HG03558 (cell line): Measurements from ENCODE around the gene TSC2.

Experiments used
- ATAC-seq: cut with Tn5 transposase; IDR thresholded peaks from one replicate; pipeline ENCODE4 v1.9.1; 2021; ENCODE audit warnings: moderate number of reproducible peaks; ENCODE audit not compliant: unreplicated experiment; ENCODE audit errors: extremely low read depth

TSC2 gene

DNA sequence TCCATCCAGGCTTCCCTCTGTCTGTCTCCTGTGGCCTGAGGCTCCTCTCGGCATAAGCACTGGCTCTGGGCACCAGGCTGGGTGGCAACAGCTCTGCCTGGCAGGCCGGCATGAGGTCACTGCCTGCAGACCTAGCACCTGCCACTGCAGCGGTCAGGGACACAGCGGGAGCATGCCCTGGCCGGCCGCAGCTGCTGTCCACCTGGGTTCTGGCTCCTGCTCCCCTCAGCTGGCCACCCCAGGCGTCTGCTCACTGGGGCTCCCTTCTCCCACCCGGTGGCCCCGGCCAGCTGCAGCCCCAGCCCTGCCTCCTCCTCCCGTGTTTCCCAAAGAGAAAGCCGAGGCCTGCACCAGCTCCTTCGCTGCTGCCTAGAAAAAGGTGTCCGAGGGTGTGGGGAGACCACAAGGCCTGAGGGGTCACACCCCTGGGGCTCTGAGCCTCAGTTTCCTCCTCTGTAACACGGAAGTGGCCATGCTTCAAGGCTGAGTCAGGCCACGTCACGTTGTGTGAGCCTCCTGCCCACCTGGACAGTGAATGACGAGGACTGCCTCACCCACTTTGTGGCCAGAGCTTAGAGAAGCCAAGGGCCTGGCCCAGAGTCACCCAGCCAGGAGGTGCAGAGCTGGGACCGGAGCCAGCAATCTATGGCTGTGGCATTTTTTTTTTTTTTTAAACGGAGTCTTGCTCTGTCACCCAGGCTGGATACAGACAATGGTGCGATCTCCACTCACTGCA is 6.8 kb upstream of the TSC2 start:
- ATAC-seq = no peak

- no peak for ATAC-seq
Observed at GRCh38 chr16:2042171-2042985, 5.4 kb upstream of the TSC2 start.

- no peak for ATAC-seq
Observed at GRCh38 chr16:2042986-2043666, 4.7 kb upstream of the TSC2 start.

GRCh38 chr16:2043667-2044451 is 3.9 kb upstream of the TSC2 start:
- no peak for ATAC-seq

DNA sequence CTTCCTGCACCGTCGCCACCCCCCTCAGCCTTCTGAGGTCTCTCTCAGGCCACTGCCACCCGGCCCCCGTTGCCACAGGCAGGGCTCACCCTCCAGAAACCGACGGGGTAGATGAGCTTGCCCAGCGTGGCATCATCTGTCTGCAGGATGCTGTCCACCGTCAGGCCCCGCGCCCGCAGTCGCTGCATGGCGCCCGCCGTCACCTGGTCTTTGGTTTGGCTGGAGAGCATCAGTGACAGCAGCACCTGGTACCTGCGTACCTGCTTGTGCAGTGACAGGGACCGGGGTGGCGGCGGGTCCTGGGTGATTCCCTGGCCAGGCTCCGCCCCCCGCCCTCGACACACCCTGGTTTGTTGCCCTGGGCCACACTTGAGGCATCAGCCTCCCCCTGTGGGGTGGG is 3.2 kb upstream of the TSC2 start:
- ATAC-seq = no peak

- ATAC-seq = no peak
Observed at GRCh38 chr16:2045965-2046892, 1.6 kb upstream of the TSC2 start.

DNA sequence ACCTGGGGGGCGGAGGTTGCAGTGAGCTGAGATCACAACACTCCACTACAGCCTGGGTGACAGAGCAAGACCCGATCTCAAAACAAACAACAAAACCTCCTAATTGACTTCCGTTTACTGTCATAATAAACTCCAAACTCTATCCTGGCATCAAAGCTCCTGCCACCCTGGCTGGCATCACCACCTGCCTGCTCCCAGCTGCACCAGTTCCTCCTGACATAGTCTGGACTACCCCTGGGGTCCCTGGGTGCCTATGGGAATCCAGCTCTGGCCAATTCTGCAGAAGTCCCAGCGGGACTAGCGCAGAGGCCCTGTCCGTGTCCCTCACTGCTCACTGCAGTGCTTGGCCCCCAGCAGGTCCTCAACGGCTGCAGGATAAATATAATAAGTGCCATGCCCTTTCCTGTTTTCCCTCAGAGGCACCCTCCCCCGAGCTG is 874 bp upstream of the TSC2 start:
- no peak for ATAC-seq

DNA sequence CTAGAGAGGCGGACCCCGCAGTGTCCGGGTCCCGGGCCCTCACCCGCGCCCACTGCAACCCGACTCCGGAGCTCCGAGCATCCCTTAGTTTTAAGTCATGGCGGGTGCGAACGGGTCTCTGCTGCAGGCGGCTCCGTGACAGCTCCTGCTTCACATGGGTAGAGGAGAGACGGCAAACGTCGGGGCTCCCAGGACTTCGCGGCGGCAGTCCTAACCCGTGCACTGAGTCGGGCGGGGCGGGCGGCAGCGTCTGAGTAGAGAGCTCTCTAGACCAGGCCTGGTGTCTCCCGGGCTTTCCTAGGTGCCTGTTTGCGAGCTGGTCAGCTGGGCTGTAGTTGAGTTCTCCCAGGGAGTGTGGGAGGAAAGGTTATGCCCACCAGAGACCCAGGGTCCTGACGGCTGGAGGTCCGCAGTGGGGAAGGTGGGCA is 345 bp downstream of the TSC2 start:
- ATAC-seq = no peak

DNA sequence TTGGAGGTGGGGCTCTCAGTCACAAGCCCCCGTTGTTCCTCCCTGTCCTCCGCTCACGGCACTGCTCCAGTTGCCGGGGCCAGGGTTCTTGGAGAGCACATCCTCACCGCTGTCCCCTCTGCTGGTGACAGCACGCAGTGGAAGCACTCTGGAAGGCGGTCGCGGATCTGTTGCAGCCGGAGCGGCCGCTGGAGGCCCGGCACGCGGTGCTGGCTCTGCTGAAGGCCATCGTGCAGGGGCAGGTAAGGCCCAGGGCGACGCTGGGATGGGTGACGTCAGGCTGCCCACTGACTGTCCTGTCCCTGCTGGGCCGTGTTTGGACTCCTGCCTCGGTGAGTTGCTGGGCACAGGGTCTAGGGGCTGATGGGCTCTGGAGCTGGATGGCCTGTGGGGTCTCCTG is 5.4 kb downstream of the TSC2 start:
- no peak for ATAC-seq

GRCh38 chr16:2053897-2054296 is 6.1 kb downstream of the TSC2 start:
- ATAC-seq = no peak

- no peak for ATAC-seq
Observed at GRCh38 chr16:2054543-2055245, 6.9 kb downstream of the TSC2 start.

DNA sequence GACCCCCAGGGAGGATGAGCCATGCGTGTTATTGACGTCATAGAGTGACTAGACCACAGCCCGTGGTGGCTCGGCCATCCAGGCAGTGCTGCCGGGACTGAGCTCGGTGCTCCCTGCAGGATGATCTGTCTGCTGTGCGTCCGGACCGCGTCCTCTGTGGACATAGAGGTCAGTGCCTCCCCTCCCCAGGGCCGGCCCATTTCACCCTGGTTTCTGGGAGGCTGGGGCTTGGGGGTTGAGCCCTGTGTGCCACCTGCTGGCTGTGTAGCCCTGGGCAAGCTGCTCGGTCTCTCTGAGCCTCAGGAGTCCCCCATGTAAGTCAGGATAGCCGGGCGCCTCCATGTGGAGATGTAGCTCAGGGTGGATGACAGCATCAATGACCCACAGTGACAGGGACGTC is 8.3 kb downstream of the TSC2 start:
- ATAC-seq = no peak

DNA sequence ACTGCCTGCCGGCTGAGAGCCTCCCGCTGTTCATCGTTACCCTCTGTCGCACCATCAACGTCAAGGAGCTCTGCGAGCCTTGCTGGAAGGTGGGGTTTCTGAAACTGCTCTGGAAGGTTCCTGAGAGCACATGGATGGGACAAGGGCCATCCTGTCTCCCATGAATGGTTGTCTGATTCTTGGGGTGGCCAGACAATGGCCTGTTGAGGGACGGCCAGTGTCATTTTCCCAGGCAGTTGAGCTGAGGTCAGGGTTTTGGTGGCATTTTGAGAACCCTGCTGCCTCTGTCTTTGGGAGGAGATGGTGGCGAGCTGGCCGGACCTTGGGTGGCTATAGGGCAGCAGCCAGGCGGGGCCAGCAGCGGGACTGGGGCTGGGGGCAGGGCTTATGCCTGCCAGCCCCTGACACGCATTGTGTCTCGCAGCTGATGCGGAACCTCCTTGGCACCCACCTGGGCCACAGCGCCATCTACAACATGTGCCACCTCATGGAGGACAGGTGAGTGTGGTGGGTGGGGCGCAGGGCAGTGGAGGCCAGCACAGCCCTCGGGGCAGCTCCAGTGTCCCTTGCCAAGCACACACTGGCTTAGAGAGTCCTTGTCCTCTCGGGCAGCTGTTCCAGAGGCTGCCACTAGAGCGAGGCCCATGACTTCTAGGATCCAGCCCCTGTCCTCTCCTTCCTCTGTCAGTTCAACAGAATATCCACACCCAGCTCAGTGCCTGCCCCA is 9.1 kb downstream of the TSC2 start:
- ATAC-seq = no peak

DNA sequence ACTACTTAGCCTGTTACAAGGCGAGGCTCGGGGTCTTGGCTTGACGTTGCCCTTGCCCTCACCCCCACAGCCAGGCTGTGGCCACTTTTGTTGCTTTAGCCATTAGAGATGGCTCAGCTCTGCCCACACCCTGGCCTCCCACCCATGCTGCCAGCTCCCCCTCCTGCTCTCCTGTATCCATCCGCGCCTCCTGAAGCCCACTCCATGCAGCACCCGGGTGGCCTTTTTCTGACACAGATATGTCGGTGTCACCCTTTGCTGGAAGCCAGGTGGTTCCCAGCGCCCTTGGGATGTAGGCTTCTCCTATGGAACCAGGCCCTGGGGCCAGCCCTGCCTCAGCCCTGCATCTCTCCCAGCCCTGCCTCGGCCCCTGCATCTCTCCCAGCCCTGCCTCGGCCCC is 9.7 kb downstream of the TSC2 start:
- ATAC-seq = no peak

- ATAC-seq = no peak
Observed at GRCh38 chr16:2058420-2058819, 10.6 kb downstream of the TSC2 start.

GRCh38 chr16:2058872-2059271 is 11.1 kb downstream of the TSC2 start:
- ATAC-seq = no peak

GRCh38 chr16:2060346-2060745 is 12.6 kb downstream of the TSC2 start:
- no peak for ATAC-seq

DNA sequence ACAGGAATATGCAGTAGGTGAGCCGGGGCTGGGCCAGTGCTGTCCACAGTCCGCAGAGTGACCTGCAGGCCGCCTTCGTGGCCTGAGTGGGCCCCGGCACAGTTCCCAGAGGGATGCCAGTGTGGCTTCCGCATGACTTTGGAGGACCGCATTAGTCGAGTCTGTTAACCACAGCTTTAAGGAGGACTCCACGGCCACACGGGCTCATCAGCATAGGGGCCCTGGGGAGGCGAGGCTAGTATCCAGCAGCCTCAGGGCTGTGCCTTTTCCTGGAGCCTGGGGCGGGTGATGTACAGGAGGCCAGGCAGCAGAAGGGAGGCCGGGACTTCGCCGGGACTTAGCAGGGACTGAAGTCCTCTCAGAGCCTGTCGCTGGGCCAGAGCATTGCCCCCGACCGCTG is 13.2 kb downstream of the TSC2 start:
- ATAC-seq = no peak
